Pons (tissue), 1 donor: ENCODE results near the gene CCNB1.
A peak's percentile ranks its signal among the peaks of the same experiment; 100 is the strongest.
"Not testable (repeated sequence)": the region's sequence is repeated elsewhere in the genome, so short reads cannot be mapped to it uniquely, and the experiment has no call there.

Experiments used
- DNase-seq: peaks from one replicate; pipeline ENCODE4 v3.0.0-alpha.2; 2016; ENCODE audit warnings: low spot score

The CCNB1 gene

DNA sequence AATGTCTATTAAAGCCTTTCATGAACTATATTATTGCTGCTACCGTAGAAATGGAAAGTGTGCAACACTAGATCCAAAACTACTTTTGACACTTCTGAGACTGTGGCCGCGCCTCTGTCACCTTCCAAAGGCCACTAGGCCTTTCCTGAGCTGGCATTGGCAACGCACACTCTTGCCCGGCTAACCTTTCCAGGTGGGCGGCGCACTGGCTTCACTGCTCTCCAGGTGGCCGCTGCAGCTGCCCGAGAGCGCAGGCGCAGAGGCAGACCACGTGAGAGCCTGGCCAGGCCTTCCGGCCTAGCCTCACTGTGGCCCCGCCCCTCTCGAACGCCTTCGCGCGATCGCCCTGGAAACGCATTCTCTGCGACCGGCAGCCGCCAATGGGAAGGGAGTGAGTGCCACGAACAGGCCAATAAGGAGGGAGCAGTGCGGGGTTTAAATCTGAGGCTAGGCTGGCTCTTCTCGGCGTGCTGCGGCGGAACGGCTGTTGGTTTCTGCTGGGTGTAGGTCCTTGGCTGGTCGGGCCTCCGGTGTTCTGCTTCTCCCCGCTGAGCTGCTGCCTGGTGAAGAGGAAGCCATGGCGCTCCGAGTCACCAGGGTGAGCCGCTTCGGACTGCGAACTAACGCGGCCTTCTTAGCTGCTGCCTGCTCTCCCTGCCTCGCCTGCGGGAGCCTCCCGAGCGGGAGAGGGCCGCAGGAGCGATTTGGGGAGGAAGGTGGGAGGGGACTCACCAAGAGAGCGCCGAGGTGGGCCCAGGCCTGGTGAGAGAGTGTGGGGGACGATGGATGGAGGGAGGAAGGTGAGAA is at the start of gene CCNB1:
CCNB1 (plus strand) TSS at position 465 of the 807 bp plus-strand sequence; CDS start at position 578, 113 bp downstream.
- peak; percentile 97 for DNase-seq

DNA sequence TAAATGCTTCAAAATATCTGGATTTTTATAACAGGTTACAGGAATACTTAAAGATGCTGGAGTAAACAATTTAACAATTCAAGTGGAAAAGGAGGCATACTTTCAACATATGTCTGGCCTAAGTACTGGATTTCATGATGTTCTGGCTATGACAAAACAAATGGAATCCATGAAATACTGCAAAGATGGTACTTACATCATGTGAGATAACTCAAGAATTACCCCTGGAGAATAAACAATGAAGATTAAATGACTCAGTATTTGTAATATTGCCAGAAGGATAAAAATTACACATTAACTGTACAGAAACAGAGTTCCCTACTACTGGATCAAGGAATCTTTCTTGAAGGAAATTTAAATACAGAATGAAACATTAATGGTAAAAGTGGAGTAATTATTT is 37.5 kb upstream of the CCNB1 start:
- no peak for DNase-seq

DNA sequence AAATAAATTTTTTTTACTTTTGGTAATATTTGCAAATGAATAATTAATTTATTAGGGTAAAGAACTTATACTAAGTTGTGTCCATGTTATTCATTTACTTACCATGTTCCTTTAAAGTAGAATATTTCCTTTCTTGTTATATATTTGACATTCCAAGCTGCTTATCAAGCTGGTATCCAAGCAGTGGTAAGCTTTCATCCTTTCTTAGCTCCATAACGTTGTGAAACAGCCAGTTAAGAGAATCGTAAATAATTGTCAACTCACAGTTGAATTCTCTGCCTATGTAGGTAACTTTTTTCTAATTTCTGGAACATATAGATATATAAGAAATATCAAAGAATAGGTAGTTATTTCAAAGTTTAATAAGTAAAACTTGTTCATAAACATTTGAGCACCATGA is 36.7 kb upstream of the CCNB1 start:
- DNase-seq, result no peak

DNA sequence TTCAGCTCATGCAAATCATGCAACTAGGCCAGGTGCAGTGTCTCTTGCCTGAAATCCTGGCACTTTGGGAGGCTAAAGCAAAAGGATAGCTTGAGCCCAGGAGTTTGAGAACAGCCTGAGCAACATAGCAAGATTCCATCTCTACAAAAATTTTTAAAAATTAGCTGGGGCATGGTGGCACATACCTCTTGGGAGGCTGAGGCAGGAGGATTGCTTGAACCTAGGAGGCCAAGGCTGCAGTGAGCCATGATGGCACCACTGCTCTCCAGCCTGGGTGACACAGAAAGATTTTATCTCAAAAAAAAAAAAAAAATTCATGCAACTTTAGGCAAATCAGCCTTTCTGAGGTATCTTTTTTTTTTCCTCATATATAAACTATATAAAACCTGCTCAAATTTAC is 35.6 kb upstream of the CCNB1 start:
- no peak for DNase-seq

DNA sequence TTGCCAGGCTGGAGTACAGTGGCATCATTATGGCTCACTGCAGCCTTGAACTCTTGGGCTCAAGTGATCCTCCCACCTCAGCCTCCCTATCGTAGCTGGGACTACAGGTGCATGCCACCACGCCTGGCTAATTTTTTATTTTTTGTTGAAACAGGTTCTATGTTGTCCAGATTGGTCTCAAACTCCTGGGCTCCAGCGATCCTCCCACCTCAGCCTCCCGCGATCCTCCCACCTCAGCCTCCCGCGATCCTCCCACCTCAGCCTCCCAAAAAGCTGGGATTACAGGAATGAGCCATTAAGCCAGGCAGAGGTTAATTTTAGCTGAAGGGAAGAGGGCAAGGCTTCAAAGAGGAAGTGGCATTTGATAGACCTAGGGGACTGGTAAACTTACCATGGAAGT is 32.8 kb upstream of the CCNB1 start:
- no peak for DNase-seq

DNA sequence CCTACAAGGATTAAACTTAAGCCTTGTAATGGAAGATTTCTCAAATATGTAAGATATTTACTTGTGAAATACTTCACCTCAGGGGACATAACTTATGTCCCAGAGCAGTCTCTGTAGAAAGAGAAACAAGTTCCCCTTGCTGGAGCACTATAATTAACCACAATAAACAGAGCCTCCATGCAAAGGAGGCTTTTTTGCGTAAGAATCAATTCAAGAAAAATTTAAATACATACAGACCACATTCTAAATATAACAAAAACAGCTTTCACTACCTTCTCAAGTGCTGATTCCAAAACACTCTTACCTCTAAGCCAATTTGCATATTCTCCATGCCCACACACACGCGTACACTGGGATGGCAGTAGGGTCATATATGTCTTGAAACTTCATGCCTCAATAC is 30.7 kb upstream of the CCNB1 start:
- DNase-seq, result no peak

DNA sequence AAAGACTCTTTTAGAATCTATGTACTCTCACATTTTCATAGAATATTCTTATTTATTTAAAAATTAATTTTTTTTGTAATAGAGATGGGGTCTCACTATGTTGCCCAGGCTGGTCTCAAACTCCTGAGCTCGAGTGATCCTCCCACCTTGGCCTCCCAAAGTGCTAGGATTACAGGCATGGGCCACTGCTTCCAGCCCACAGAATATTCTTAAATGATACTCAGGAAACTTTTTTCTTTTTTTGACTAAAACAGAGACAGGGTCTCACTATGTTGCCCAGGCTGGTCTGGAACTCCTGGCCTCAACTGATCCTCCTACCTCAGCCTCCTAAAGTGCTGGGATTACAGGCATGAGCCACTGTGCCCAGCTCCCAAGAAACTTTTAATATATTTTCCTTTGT is 29.7 kb upstream of the CCNB1 start:
- not testable (repeated sequence) for DNase-seq

DNA sequence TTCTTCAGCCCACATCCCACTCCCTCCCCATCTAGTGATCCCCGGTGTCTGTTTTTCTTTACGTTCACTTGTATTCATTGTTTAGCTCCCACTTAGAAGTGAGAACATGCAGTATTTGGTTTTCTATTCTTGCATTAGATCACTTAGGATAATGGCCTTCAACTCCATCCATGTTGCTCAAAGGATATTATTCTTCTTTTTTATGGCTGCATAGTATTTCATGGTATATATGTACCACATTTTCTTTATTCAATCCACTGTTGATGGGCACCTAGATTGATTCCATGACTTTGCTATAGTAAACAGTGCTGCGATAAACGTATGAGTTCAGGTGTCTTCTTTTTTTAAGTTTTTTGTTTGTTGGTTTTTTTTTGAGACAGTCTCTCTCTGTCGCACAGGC is 29.1 kb upstream of the CCNB1 start:
- no peak for DNase-seq

DNA sequence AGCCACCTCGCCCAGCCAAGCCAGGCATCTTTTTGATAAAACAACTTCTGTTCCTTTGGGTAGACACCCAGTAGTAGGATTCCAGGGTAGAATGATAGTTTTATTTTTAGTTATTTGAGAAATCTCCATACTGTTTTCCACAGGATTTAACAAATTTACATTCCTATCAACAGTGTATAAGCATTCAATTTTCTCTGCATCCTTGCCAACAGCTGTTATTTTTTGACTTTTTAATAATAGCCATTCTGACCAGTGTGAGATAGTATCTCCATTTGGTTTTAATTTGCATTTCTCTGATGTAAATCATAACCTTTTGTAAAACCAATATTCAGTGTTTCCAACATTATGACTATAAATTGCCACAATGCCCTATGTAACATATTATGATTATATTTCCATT is 28.2 kb upstream of the CCNB1 start:
- no peak for DNase-seq

DNA sequence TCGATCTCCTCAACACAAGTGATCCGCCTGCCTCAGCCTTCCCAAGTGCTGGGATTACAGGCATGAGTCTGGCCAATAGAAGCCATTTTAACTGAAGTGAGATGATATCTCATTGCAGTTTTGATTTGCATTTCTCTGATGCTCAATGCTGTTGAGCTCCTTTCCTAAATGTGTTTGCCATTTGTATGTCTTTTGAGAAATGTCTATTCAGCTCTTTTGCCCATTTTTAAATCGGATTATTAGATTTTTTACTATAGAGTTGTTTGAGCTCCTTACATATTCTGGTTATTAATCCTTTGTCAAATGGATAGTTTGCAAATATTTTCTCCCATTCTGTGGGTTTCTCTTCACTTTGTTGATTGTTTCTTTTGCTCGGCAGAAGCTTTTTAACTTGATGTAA is 26.7 kb upstream of the CCNB1 start:
- DNase-seq, result not testable (repeated sequence)

DNA sequence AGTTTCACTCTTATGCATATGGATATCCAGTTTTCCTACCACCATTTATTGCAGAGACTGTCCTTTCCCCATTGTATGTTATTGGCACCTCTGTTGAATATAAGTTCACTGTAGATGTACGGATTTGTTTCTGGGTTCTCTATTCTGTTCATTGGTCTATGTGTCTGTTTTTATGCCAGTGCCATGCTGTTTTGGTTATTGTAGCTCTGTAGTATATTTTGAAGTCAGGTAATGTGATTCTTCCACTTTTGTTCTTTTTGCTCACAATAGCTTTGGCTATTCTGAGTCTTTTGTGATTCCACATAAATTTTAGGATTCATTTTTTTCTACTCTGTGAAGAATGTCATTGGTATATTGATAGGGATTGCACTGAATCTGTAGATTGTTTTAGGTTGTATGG is 26.1 kb upstream of the CCNB1 start:
- no peak for DNase-seq

DNA sequence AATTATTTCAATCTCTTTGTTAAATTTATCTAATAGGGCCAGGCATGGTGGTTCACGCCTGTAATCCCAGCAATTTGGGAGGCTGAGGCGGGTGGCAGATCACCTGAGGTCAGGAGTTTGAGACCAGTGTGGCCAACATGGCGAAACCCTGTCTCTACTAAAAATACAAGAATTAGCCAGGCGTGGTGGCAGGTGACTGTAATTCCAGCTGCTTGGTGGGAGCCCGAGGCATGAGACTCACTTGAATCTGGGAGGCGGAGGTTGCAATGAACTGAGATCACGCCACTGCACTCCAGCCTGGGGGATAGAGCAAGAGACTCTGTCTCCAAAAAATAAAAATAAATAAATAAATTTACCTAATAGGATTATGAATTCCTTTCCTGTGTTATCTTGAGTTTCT is 18.4 kb upstream of the CCNB1 start:
- not testable (repeated sequence) for DNase-seq

DNA sequence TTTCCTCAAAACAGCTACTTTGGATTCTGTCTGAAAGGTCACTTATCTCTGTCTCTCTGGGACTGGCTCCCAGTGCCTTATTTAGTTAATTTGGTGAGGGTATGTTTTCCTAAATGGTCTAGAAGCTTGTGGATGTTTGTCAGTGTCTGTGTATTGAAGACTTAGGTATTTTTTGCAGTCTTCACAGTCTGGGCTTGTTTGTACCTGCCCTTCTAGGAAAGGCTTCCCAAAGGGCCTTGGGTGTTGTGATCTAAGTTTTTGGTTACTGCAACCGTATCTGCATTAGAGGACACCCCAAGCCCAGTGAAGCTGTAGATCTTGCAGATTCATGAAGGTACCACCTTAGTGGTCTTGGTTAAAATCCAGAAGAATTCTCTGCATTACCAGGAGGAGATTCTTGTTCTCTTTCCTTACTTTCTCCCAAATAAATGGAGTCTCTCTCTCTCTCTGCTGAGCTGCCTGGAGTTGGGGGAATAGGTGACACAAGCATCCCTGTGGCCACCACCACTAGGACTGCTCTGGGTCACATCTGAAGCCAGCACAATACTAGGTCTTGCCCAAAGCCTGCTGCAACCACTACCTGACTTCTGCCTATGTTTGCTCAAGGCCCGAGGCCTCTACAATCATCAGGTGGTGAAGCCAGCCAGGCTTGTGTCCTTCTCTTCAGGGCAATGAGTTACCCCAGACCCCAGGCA is 17.8 kb upstream of the CCNB1 start:
- DNase-seq, result no peak

DNA sequence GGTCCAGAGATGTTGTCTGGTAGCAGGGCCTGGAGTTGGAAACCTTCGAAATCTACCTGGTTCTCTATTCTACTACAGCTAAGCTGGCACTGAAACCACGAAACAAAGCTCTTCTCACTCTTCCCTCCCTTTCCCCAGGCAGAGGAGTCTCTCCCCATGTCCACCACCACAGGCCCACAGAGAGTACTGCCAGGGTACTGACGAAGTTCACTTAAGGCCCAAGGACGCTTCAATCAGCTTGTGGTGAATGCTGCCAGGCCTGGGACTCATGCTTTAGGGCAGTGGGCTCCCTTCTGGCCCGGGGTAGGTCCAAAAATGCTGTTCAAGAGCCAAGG is 17.3 kb upstream of the CCNB1 start:
- no peak for DNase-seq

DNA sequence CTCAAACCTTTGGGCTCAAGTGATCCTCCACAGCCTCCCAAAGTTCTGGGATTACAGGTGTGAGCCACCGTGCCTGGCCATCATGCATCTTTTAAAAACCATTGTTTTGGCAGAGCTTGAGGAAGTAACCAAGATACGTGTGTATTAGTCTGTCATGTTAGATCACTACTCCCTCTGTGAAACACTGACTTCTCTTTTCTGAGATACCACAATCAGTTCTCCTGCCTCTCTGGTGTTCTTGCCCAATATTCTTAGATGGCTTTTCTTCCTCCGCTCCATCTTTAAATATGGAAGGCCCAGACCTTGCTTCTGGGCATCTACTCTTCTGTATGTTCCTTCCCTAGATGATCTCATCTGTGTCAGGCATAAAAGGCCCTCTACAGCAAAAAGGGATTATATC is 14.2 kb upstream of the CCNB1 start:
- DNase-seq, result no peak

DNA sequence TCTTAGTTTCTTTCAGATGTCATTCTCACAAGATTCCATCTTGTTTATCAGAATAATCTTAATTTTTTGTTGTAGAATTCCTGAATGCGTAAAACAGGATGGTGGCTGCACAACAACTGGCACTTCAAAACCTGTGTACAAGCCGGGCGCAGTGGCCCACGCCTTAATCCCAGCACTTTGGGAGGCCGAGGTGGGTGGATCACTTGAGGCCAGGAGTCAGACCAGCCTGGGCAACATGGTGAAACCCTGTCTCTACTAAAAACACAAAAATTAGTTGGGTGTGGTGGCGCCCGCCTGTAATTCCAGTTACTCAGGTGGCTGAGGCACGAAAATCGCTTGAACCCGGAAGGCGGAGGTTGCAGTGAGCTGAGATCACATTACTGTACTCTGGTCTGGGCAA is 10.5 kb upstream of the CCNB1 start:
- DNase-seq, result no peak

DNA sequence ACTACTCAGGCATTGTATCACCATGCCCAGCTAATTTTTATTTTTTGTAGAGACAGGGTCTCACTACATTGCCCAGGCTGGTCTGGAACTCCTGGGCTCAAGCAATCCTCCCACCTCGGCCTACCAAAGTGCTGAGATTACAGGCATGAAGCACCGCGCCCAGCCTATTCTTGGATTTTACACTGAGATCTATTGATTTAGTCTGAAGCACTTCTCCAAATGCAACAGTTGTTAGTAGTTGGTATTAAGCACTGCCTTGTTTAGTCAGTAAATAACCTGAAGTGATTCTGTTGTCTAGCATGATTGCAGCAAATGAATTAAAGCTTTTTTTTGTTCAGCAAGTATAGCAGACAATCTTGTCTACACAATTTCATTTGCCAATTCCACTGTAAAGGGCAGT is 8.9 kb upstream of the CCNB1 start:
- no peak for DNase-seq

DNA sequence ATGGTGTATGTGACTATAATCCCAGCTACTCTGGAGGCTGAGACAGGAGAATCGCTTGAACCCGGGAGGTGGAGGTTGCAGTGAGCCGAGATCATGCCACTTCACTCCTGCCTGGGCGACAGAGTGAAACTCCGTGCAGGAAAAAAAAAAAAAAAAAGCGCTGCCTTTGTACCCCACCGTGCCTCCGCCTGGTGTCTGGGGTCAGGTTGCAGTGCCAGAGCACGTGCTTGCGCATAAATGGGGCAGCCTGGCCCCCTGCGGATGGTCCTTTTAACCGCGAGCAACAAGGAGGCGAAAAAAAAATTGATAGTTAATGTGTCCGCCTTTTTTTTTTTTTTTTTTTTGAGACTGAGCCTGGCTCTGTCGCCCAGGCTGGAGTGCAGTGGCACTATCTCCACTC is 6.3 kb upstream of the CCNB1 start:
- no peak for DNase-seq

DNA sequence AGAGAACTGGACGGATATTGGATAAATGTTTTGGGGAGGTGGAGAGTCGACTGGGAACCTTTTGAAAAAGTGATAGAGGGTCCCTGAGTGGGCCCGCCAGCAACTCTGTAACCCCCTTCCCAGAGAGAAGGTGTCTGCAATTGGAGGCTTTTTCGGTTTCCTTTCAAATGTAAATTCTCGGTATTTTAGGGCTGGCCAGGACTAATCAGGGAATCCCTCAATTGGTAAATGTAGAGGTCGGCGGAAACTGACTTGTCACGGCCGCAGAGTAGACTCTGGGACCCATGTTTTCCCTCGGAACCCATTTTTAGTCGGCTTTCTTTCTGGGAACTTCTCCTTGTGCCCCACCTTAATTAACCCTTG is 524 bp downstream of the CCNB1 start:
- no peak for DNase-seq

DNA sequence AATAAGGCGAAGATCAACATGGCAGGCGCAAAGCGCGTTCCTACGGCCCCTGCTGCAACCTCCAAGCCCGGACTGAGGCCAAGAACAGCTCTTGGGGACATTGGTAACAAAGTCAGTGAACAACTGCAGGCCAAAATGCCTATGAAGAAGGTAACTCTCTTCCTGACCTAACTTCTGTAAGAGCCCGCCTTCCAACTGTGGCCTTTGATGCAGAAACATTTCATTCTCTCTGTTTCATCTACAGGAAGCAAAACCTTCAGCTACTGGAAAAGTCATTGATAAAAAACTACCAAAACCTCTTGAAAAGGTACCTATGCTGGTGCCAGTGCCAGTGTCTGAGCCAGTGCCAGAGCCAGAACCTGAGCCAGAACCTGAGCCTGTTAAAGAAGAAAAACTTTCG is 979 bp downstream of the CCNB1 start:
- DNase-seq, result no peak

DNA sequence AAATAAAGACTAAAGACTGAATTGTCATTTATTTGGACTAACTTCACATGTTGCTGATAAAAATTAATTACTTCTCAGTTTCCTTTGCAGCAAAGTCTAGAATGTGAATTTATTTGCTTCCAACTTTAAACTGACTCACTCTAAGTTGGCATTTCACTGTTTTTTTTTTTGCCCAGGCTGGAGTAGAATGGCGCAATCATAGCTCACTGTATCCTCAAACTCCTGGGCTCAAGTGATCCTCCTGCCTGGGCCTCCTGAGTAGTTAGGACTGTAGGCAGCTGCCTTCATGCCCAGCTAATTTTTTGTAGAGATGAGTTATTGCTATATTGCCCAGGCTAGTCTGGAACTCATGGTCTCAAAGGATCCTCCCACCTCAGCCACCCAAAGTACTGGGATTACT is 3.5 kb downstream of the CCNB1 start:
- DNase-seq, result no peak

DNA sequence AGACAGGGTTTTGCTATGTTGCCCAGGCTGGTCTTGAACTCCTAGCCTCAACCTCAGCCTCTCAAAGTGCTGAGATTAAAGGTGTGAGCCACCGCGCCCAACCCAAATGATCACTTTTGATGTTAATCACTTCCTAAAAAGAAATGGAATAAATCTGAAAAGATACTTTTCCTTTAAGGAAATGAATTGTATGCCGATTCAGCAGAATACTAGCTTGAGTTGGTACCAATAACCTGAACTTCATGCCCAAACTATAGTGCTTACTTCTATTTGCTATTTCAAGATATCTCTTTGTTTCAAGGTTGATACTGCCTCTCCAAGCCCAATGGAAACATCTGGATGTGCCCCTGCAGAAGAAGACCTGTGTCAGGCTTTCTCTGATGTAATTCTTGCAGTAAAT is 4.0 kb downstream of the CCNB1 start:
- no peak for DNase-seq

DNA sequence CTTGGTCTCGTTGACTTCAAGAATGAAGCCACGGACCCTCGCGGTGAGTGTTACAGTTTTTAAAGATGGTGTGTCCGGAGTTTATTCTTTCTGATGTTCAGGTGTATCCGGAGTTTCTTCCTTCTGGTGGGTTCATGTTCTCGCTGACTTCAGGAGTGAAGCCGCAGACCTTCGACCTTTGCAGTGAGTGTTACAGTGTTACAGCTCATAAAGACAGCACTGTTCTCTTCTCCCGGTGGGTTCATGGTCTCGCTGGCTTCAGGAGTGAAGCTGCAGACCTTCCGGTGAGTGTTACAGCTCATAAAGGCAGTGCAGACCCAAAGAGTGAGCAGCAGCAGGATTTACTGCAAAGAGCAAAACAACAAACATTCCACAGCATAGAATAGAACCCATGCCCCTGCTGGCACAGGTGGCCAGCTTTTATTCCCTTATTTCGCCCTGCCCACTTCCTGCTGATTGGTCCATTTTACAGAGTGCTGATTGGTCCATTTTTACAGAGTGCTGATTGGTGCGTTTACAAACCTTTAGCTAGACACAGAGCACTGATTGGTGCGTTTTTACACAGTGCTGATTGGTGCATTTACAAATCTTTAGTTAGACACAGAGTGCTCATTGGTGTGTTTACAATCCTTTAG is 14.8 kb downstream of the CCNB1 start:
- DNase-seq, result not testable (repeated sequence)

DNA sequence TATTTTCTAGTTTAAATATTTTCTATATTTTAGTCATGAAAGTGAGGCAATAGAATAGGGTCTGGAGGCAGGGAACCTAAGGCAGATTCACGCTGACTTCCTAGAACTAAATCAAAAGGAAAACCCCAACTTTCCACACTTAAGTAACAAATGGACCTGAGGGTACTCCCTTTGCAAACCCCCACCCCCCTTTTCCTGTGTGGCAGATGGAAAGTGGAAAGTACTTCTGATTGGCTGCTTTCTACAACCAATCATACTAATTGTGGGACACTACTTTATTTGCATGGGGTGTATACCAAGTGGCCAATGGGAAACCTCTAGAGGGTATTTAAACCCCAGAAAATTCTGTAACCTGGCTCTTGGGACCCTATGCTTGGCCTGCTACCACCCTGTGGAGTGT is 17.7 kb downstream of the CCNB1 start:
- DNase-seq, result no peak
